Body of pancreas (tissue), 4 donors: ENCODE results near the gene RGP1. TPM values are rescaled to one million over a fixed set of nuclear protein-coding genes. Genes with fewer than 3 reads are reported as not detected.

ENCODE experiments used
- ATAC-seq: fragments of 150-250 bp; one replicate; pipeline ENCODE4 v1.9.1; 2016
- DNase-seq, 4 donors: peaks; one replicate each; pipeline ENCODE4 v3.0.0-alpha.2; 2019
- H3K27ac ChIP-seq, 4 donors: fragments of 200-600 bp; sonication (generic); 1 replicate in 3 of 4; 2 replicates in 1 of 4; pipeline versions ENCODE4 v1.5.1 to v1.6.1; 2016 to 2019; ENCODE audit warnings: mild to moderate bottlenecking in 1 of 4, mixed read lengths in 1 of 4, moderate library complexity in 1 of 4
- H3K27me3 ChIP-seq, 2 donors: fragments of 200-600 bp; sonication (generic); one replicate each; pipeline ENCODE4 v1.6.0; 2016; ENCODE audit warnings: mild to moderate bottlenecking in 1 of 2
- H3K36me3 ChIP-seq, 2 donors: fragments of 200-600 bp; sonication (generic); replicated peaks in 1 of 2; 2 replicates each; pipeline ENCODE4 v1.5.1; 2016; ENCODE audit warnings: low read depth in 2 of 2; ENCODE audit not compliant: insufficient read depth in 1 of 2
- H3K4me1 ChIP-seq: fragments of 200-600 bp; sonication (generic); one replicate; pipeline ENCODE4 v1.6.0; 2016
- H3K4me3 ChIP-seq, 2 donors: fragments of 200-600 bp; sonication (generic); 1 replicate in 1 of 2; 2 replicates in 1 of 2; pipeline ENCODE4 v1.5.1; 2016 to 2019
- H3K9me3 ChIP-seq, 3 donors: fragments of 200-600 bp; sonication (generic); 1 replicate in 2 of 3; 2 replicates in 1 of 3; pipeline ENCODE4 v1.5.1; 2016
- CTCF ChIP-seq, 7 experiments: fragments of 450-650 bp in 4 of 7; fragments of 200-600 bp in 3 of 7; sonication (generic) in 3 of 7; IDR thresholded peaks; one replicate each; pipeline ENCODE4 v1.5.1; 2016 to 2019; ENCODE audit warnings: antibody characterized with exemption in 7 of 7
- POLR2A ChIP-seq, 3 donors: fragments of 450-650 bp; IDR thresholded peaks; one replicate each; pipeline ENCODE4 v1.6.1; 2016; ENCODE audit warnings: antibody characterized with exemption in 3 of 3, mild to moderate bottlenecking in 2 of 3
- WGBS, 2 donors: methylation state at CpG; one replicate each; pipeline ENCODE4 v1.1.5; 2017; 5-methylcytosine and 5-hydroxymethylcytosine counted together
- intact Hi-C: fragments of 100-400 bp; cut with DNase I; formaldehyde crosslinking; loops from one replicate; pipeline ENCODE4 v1.15.1; 2023
- total RNA-seq, 2 donors: library from RNA; depleted of rRNA; stranded (reverse); fragments of >200 nt; gene quantifications; one replicate each; pipeline ENCODE4 v1.1.0, GENCODE V29; 2016

The RGP1 gene
- total RNA-seq, 2 donors from 2014 or later: 15.3 to 18.1 TPM

GRCh38 chr9:35754264-35754663, 5.2 kb downstream of the RGP1 start, which contains the start of gene MSMP:
TSS of gene MSMP (minus strand) at chr9:35754276. CDS start at chr9:35754129, 147 bp downstream.
- 0 to 50% methylated on average over 1 to 2 of the region's 3 CpGs for WGBS, 2 donors
- Histone ChIP-seq H3K9me3 (no peaks in the 10 kb centered on the region), H3K4me1 (peaks cover 38% of the 10 kb centered on the region), H3K4me3 (no peak within 1 kb of the TSS), H3K36me3 (peaks cover 0 to 17% of the 10 kb centered on the region in 2 donors), H3K27ac (no peak within 1 kb of the TSS), H3K27me3 (no peaks in the 10 kb centered on the region)
- TF ChIP-seq POLR2A (IDR thresholded peaks at IDR 0.05): no peak
- TF ChIP-seq CTCF (IDR thresholded peaks at IDR 0.05): no peak
- intact Hi-C loops: no loop called here
- no peak for DNase-seq
- no peak for ATAC-seq

GRCh38 chr9:35755071-35755470, 6.0 kb downstream of the RGP1 start:
- intact Hi-C loops: no loop called here

GRCh38 chr9:35756275-35757225, 7.5 kb downstream of the RGP1 start:
- DNase-seq (peak; percentile 75 to 86 (median 78)), ATAC-seq (peak; percentile 81)
- Histone ChIP-seq H3K27ac (peak overlapping the region; percentile 82 to 97 (median 93)), H3K36me3 (peaks cover 0 to 17% of the 10 kb centered on the region in 2 donors), H3K27me3 (no peaks in the 10 kb centered on the region), H3K4me3 (peak overlapping the region; percentile 52 to 57), H3K9me3 (no peaks in the 10 kb centered on the region), H3K4me1 (peaks cover 36% of the 10 kb centered on the region)
- intact Hi-C loops: no loop called here
- 7% methylated on average over 21 to 45 of the region's 48 CpGs for WGBS, 2 donors
- TF ChIP-seq CTCF (IDR thresholded peaks at IDR 0.05) (peak; percentile 59 to 88 (median 71)), POLR2A (IDR thresholded peaks at IDR 0.05) (no peak)

More at GRCh38 chr9:35755071-35755470, 6.0 kb downstream of the RGP1 start:
- TF ChIP-seq POLR2A (IDR thresholded peaks at IDR 0.05): no peak
- no peak for TF ChIP-seq CTCF (IDR thresholded peaks at IDR 0.05)
- Histone ChIP-seq H3K9me3 (no peaks in the 10 kb centered on the region), H3K4me1 (peaks cover 39% of the 10 kb centered on the region), H3K36me3 (peaks cover 0 to 17% of the 10 kb centered on the region in 2 donors), H3K27me3 (no peaks in the 10 kb centered on the region), H3K27ac (no peak overlapping the region), H3K4me3 (no peak overlapping the region)
- 81 to 82% methylated on average over 4 of the region's 4 CpGs for WGBS, 2 donors
- ATAC-seq (no peak), DNase-seq (no peak)

- DNase-seq: peak; percentile 57 to 69 (median 66)
- intact Hi-C loops: no loop called here
These were observed 8.3 kb downstream of the RGP1 start for GRCh38 chr9:35757226-35757891.

More at GRCh38 chr9:35757226-35757891, 8.3 kb downstream of the RGP1 start:
- no peaks in the 10 kb centered on the region for H3K27me3 ChIP-seq
- peak; percentile 72 for ATAC-seq
- H3K36me3 ChIP-seq: peaks cover 0 to 12% of the 10 kb centered on the region in 2 donors
- 1% methylated on average over 18 to 20 of the region's 20 CpGs for WGBS, 2 donors
- peak overlapping the region; percentile 82 to 97 (median 93) for H3K27ac ChIP-seq
- no peaks in the 10 kb centered on the region for H3K9me3 ChIP-seq
- peak overlapping the region; percentile 52 to 57 for H3K4me3 ChIP-seq
- peaks cover 36% of the 10 kb centered on the region for H3K4me1 ChIP-seq
- no peak for TF ChIP-seq CTCF (IDR thresholded peaks at IDR 0.05)
- peak; percentile 42 to 65 (median 65) for TF ChIP-seq POLR2A (IDR thresholded peaks at IDR 0.05)
